ENCODE measurements around the gene COX7B2.

COX7B2 gene

DNA sequence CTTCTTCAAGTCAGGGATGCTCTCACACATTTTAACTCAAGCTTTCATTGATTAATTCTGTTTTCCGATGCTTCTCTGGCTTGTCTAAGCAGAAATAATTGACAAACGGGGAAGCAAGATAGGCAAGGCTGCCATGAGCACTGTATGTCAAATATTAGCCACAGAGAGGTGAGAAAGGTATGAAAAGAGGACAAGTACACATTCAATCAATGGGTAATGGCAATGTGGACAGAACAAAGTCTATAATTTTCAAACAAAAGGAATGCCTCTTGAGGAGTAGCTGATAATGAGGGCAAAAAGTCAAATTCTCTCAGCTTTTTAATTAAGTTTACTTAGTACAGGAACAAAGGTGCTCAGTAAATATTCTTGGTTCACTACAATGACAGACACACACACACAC, 19.6 kb downstream of the COX7B2 start:
- no peak for DNase-seq

DNA sequence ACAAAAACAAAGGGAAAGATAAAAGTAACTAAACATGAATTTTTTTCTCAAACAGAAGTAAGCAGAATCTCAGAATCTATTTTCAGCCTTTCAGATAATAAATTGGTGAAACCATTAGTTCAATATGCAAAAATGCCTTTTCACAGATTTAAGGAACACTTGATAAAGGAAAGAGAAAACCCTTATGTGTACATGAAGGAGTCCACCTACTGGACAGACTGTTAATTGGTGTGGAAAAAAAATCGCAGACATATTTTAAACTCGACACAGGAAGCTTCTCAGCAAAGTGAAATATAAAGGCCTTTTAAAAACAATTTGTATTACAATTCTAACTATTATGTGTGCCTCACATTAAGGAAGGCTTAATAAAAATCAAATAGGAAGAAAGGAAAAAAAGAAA, 22.3 kb downstream of the COX7B2 start:
- DNase-seq, result peak; percentile 1

DNA sequence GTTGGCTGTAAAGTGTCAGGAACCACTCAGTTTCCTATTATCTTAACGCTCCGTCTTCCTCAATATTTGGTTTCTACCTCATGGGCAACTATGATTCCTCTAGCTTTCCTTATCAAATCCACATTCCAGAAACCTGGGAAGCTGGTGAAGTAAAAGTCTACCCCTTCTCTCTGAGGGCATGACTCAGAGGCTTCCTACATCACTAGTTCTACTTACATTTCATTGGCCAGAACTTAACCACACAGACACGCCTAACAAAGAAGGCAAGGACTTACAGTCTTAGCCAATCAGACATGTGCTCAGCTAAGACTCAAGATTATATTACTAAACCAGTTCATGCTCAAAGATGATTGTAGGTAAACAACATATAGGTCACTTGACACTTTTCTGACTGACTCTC, 30.4 kb downstream of the COX7B2 start:
- no peak for DNase-seq

DNA sequence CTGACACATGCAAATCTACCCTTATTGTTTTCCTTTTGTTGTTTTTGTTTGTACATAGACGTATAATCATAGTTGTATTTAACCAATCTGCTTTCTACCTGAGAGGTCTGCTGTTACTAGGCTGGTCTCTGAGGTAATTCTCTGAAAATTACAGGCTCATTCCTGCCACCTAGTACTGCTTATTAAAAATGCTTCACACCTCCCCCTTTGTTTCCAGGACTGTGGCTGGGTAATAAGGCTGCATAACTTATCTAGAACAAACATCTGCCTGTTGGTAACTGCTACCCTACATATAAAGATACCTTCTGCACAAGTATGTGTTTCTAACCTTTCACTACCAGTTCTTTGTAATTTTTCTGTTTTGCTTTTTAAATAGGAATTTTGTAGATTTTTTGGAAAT, 34.2 kb downstream of the COX7B2 start:
- DNase-seq, result no peak

DNA sequence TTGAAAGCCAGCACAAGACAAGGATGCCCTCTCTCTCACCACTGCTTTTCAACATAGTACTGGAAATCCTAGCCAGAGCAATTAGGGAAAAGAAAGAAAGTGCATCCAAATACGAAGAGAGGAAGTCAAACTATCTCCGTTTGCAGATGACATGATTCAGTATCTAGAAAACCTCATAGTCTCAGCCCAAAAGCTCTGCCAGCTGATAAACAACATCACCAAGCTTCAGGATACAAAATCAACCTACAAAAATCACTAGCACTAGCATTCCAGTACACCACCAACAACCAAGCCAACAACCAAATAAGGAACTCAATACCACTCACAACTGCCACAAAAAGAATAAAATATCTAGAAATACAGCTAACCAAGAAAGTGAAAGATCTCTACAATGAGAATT, 38.6 kb downstream of the COX7B2 start:
- no peak for DNase-seq

DNA sequence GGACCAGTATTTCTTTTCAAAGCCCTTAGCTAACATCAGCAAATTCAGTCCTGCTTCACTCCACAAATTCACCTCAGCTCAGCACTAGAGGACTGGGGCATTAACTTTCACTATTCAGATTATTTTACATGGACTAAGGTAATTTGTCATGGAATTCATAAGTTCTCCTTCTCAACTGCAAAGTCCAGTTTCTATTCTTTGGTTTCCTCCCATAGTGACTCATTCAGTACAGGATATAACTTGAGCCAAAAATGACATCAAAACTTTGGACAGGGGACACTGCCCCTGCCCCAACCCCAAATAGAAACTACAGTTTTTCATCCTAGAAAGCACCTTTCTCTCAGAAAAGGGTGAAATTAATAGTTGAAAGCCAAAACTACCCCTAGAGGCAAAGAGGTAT, 52.7 kb downstream of the COX7B2 start:
- DNase-seq, result no peak

DNA sequence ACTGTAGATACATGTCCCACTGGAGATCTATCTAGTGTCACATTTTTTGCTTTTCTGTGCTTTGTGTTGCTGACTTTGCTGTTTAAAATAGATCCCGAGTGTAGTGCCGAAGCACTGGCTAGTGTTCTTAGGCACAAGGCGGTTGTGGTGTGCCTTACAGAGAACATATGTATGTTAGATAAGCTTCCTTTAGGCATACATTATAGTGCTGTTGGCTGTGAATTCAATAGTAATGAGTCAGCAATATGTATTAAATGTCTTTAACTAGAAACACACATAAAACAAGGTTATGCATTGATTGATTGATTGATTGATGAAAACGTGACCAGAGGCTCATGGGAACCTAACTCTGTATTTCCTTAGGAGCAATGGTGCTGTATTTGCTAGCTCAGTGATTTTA, 56.2 kb downstream of the COX7B2 start:
- DNase-seq, result no peak

DNA sequence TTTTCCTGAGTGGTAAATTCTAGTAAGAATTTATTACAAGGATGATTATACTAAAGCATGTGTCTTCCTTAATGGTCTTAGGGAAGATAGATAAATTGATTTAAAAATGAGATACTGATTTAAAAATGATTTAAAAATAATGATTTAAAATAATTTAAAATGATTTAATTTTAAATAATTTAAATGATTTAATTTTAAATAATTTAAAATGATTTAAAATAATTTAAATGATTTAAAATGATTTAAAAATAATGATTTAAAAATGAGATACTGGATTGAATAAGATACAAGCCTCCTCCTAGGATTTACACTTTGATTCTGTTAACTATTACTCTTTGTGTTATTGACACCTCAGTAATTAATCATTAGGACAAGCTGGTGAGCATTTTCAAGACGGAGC, 59.0 kb downstream of the COX7B2 start:
- DNase-seq, result no peak

DNA sequence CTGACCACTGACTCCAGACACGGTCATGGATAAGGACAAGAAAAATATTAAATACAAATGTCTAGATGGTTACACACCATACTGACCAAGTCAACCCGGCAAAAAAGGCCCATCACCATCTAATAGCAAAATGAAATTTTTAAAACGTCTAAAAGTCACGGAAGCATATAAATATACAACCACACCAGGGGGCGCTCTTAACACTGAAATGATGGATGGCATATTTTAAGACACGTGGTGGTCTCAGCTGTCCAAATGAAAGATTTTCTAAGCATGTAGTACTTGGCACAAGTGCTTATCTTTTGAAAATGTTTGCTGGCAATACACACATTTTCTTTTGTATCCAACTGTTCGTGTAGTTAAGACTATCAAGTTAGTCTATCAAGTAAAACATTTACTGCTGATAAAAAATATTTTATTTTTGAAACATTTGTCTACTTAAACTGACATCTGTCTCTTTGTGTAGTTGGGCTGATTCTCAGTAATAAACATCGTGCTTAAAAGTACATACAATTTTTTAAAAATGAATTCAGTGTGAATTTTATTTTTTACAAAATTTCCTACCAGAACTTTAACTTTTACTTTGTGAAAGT, 64.6 kb downstream of the COX7B2 start:
- DNase-seq, result peak; percentile 50

DNA sequence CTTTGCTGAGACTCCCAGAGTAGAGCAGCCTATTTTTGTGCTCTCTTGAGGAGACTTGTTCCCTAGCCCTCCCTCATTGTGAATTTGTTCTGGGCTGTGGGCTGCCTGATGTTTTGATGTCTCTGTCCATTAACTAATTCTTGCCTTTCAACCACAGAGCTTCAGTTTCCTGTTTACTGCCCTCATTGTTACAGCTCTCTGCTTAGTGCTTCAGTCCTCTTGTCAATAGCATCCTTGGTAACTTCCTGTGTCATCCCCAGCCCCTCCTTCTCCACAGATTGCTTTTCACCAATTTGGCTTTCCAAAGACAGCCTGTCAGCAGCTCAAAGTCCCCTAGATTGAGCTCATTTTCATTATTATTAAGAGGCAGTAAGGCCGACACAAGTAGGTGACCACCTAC, 69.9 kb downstream of the COX7B2 start:
- no peak for DNase-seq

DNA sequence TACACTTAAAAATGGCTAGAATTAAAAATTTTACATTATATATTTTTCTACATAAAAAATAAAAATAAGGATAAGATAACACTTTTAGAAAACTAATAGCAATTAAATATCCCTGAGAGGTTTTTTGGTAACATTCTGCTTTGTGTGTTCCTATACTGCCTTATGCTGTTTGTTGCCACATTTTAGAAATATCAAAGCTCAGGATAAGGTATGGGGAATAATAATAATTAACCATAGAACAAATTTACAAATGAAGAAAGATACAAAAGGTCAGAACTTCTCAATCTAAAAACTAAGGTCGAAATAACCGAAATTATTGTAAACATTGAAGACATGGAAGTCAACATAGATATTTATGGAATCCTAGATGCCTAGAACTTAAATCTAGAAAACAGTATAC, 71.4 kb downstream of the COX7B2 start:
- no peak for DNase-seq

DNA sequence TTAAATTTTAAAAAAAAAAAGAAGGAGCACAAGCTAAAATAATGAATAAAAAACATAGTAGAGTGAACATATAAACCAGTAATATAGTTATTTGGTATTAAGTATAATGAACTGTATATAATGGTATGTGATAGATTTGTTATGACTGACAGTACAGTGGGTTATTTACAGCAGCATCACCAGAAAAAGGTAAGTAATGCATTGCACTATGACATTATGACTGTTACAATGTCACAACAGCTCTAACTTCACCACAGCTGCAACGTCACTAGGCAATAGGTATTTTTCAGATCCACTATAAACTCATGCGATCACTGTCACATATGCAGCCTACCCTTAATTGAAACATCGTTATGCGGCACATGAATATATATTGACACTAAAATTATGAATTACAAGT, 72.5 kb downstream of the COX7B2 start:
- DNase-seq, result no peak

DNA sequence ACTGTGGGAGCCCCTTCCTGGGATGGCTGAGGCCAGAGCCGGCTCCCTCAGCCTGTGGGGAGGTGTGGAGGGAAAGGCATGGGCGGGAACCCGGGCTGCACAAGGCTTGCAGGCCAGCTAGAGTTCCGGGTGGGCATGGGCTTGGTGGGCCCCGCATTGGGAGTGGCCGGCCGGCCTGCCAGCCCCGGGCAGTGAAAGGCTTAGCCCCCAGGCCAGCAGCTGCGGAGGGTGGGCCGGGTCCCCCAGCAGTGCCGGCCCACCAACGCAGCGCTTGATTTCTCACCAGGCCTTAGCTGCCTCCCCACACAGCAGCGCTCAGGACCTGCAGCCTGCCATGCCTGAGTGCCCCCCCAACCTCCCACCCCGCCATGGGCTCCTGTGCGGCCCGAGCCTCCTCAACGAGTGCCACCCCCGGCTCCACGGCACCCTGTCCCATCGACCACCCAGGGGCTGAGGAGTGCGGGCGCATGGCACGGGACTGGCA, 78.0 kb downstream of the COX7B2 start:
- DNase-seq, result no peak

DNA sequence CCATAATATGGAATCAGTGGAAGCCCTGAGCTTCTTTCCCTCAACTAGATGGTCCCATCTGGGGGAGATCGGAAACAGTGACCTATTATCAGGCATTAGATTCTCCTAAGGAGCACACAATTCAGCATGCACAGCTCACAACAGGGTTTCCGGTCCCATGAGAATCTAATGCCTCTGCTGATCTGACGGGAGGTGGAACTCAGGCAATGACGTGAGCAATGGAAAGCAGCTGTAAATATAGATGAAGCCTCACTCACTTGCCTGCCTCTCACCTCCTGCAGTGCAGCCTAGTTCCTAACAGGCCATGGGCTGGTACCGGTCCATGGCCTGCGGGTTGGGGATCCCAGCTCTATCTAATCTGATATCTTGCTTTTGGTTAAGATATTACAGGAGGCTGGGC, 88.9 kb downstream of the COX7B2 start:
- DNase-seq, result no peak

DNA sequence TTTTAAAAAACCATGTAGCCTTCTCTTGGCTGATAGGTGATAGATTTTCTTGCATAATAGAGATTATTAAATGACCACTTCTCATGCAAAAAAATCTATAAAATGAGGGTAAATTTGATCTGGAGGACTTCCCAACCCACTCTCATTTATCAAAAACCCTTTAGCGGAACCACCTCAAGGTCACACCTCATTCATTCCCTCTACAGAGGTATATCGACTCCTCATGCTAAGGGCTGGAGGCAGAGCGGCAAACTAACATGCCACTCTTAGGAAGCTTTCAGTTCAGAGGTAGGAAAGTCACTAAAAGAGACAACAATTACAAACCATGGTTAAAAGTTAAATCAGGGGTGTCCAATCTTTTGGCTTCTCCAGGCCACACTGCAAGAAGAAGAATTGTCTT, 90.0 kb downstream of the COX7B2 start:
- DNase-seq, result no peak

DNA sequence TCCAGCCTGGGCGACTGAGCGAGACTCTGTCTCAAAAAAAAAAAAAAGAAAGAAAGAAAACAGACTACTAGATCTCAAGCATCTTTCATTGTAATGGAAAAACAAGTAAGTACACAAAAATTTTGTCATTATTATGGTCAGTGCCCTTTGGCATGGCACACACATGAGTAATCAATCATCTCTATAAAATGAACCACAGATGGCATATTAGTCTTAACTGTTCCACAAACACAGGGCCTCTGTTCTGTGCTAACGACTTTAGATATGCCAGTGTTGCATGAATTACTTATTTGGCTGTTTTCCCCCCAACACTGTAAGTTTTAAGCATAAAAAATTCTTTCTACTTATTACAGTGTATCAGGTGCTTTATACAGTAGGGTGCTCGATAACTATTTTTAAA, 90.4 kb downstream of the COX7B2 start:
- no peak for DNase-seq

DNA sequence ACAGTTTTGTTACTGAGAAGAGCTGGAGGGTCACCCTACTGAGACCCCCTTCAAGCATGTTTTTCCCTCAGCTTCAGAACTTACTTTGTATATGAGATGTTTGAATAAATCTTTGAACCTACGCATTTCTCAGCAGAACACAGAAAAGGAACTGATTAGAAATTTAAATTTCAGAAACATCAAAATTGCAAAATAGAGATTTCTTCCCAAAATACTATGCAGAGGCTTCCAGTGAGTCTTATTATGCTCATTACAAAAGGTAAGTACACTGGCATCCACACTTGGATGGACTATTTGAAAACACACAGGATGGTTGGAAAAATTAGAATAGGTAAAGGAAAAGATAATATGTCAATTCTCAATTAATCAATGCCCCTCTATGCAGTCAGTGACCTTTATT, 91.2 kb downstream of the COX7B2 start:
- DNase-seq, result no peak

DNA sequence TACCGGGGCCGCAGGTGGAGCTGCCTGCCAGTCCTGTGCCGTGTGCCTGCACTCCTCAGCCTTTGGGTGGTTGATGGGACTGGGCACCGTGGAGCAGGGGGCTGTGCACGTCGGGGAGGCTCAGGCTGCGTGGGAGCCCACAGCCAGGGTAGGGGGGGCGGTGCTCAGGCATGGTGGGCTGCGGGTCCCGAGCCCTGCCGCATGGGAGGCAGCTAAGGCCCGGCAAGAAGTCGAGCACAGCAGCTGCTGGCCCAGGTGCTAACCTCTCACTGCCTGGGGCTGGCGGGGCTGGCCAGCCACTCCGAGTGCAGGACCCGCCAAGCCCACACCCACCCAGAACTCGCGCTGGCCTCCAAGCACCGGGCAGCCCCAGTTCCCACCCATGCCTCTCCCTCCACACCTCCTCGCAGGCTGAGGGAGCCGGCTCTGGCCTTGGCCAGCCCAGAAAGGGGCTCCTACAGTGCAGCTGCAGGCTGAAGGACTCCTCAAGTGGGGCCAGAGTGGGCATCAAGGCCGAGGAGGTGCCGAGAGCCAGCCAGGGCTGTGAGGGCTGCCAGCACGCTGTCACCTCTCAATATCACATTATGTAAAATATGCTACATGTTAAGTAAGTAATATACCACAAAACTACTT, 104.1 kb downstream of the COX7B2 start:
- DNase-seq, result no peak

DNA sequence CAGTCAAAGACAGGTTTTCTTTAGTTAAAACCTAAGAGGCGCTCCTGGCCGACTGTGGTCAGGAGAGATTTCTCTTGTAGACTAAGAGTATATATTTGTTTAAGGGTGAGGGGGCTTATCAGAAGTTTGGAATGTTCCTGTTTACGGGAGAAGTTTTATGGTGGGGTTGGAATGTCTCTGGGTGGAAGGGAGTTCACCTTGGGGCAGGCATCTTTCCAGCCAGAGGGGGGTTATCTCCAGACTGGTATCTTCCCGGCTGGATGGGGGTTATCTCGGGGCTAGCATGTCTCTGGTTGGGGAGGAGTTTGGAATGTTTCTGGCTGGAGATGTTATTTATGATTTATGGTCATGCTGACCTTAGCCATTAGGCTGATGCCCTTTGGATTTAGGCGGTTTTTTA, 116.0 kb downstream of the COX7B2 start:
- DNase-seq, result no peak

DNA sequence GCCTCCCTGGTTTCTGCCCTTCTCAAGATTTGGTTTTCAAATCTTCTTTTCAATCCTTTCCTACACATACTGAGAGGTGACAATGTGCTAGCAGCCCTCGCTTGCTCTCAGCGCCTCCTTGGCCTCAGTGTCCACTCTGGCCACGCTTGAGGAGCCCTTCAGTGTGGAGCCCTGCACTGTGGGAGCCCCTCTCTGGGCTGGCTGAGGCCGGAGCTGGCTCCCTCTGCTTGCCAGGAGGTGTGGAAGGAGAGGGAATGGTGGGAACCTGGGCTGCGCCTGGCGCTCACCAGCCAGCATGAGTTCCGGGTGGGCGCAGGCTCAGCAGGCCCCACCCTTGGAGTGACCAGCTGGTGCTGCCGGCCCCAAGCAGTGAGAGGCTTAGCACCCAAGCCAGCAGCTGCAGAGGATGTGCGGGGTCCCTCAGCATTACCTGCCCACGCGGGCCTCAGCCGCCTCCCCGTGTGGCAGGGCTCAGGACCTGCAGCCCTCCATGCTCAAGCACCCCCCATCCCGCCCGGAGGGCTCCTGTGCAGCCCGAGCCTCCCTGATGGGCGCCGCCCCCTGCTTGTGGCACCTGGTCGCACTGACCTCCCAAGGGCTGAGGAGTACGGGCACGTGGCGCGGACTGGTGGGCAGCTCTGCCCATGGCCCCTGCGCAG, 127.5 kb downstream of the COX7B2 start:
- no peak for DNase-seq

DNA sequence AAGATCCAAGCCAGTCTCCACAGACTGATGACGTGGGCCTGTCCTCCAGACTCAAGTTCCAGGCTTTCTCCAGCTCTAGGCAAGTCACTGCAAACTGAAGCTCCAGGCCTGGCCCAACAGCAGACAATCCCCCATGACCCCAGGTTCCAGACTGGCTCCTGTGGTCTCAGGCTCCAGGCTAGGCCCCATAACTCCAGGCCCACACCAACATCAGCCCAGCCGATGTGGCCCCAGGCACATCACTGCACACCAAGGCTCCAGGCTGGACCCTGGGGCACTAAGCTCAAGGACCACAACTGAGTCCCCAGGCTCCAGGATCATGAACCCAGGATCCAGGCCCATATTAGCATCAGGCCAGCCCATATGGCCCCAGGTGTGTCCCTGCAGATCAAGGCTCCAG, 143.6 kb downstream of the COX7B2 start:
- DNase-seq, result no peak

DNA sequence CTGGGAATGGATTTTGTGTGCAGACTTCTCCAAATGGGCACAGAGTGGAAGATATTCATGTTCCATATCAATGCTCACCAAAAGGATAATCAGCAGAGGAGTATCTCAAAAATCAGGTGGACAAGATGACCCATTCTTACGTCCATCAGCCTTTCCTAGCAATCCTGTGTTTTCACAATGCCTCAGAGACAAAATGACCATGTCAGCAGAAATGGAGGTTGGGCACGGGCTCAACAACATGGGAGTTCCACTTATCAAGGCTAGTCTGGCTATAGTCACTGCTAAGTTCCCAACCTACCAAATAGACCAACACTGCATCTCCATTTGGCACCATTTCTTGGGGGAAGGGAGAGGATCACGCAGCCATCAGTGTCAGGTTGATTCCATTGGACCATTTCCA, 179.0 kb downstream of the COX7B2 start:
- DNase-seq, result no peak

DNA sequence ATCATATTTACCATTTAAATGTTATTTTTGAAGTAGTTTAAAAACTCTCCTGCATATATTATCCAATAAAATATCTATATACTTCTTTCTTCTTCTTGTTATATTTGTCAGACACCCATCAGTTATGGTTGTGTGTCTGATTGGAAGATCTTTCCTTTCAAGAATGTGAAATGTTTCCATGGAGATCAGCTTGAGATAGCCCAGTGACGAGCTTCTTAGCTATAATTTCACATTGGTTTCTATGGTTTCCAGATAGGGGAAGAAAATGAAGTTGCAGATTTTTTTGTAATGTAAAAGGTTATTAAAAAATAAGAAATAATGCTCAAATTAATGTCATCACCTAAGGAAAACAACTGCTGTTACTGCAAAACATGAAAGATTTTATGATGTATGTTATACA, 189.0 kb downstream of the COX7B2 start:
- DNase-seq, result no peak

DNA sequence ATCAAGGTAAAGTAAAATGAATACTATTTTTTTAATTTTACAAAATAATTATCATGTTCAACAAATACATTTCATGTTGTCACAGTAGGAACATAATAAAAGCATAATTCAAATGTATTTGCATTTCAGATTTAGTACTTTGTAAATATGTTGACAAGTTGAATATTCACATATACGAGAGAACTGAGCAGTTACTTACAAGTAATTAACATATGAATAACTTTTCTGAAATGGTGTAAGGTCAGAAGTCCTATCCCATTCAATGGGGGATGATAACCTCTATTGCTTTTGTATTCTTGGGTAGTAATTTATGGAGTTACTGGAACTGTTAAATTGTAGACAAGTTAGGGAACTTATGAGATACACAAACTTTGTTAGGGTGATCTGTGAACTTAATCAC, 191.1 kb downstream of the COX7B2 start:
- no peak for DNase-seq
